Fibroblast of pulmonary artery (primary cell): ENCODE results near the gene OSCP1.
A peak's percentile ranks its signal among the peaks of the same experiment; 100 is the strongest.

Experiments used
- DNase-seq: peaks from one replicate; pipeline ENCODE4 v3.0.0-alpha.2; 2010; ENCODE audit warnings: low read depth
- H3K4me3 ChIP-seq: replicated peaks from 2 replicates; pipeline ENCODE4 v1.5.1; 2011; ENCODE audit warnings: low read depth, mild to moderate bottlenecking, control low read depth, low read length, moderate library complexity
- TF ChIP-seq, protein P1 (sequence below): IDR thresholded peaks from 2 replicates; pipeline ENCODE4 v1.5.1; 2011; ENCODE audit warnings: mild to moderate bottlenecking, control low read depth, low read length, inconsistent platforms; ENCODE audit errors: missing control alignments

Gene OSCP1

DNA sequence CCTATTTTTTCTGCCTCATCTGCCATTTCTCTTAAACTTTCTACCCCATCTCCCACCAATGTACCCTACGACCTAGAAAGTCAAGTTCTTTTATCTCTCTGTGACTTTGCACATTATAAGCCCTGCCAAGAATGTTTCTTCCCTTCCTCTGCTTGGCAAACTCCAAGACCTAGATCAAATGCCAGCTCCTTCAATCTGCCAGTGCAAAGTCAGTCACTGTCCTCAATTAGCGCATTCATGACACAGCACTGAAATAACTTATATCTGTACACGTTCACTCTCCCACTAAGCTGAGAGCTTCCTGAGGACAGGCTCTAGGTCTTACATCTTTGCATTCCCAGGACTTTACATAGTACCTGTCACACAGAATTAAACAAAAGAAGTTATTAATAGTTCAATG lies 31.1 kb downstream of the OSCP1 start:
- TF ChIP-seq, protein P1, sequence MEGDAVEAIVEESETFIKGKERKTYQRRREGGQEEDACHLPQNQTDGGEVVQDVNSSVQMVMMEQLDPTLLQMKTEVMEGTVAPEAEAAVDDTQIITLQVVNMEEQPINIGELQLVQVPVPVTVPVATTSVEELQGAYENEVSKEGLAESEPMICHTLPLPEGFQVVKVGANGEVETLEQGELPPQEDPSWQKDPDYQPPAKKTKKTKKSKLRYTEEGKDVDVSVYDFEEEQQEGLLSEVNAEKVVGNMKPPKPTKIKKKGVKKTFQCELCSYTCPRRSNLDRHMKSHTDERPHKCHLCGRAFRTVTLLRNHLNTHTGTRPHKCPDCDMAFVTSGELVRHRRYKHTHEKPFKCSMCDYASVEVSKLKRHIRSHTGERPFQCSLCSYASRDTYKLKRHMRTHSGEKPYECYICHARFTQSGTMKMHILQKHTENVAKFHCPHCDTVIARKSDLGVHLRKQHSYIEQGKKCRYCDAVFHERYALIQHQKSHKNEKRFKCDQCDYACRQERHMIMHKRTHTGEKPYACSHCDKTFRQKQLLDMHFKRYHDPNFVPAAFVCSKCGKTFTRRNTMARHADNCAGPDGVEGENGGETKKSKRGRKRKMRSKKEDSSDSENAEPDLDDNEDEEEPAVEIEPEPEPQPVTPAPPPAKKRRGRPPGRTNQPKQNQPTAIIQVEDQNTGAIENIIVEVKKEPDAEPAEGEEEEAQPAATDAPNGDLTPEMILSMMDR, result no peak
- DNase-seq, result no peak

DNA sequence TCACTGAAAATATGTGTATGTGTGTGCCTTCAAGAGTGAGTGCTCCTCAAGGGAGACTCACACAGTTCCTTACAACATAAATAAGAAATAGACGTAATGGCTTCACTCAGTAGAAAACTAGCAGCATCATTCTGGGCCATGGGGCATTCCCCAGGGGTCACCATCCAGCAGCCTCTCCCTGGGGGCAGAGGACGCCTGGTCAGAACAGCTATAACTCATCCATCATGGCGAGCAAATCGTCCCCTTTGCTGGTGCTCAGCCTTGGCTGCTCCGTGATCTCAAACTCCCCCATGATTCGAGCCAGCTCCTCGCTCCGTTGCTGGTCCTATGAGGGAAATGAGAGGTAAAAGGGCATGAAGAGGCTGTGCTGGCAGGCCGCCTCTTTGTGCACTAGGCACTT lies 32.3 kb downstream of the OSCP1 start:
- no peak overlapping the region for H3K4me3 ChIP-seq
- no peak for DNase-seq

More for the DNA sequence above, 31.1 kb downstream of the OSCP1 start:
- H3K4me3 ChIP-seq, result no peak overlapping the region

GRCh38 chr1:36415661-36416326 lies 34.5 kb downstream of the OSCP1 start:
- TF ChIP-seq, protein P1, result no peak
- H3K4me3 ChIP-seq, result no peak overlapping the region
- no peak for DNase-seq

More for the DNA sequence above, 32.3 kb downstream of the OSCP1 start:
- TF ChIP-seq, protein P1, result no peak

DNA sequence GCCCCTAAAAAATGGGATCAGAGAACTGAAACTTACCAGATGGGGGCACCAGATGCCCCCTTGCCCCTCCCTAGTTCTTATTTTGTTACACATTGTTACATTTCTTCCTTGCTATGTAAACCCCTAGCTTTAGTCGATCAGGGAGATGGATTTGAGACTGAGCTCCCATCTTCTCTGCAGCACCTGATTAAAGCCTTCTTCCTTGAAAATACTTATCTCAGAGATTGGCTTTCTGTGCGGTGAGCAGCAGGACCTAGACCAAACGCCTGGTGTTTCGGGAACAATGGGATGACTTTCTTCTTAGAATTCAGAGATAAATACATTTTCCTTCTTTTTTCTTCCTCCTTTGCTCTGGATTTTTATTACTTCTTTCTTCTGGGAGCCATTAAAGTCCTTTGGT lies 35.9 kb downstream of the OSCP1 start:
- TF ChIP-seq, protein P1, result no peak
- DNase-seq, result no peak
- no peak overlapping the region for H3K4me3 ChIP-seq

DNA sequence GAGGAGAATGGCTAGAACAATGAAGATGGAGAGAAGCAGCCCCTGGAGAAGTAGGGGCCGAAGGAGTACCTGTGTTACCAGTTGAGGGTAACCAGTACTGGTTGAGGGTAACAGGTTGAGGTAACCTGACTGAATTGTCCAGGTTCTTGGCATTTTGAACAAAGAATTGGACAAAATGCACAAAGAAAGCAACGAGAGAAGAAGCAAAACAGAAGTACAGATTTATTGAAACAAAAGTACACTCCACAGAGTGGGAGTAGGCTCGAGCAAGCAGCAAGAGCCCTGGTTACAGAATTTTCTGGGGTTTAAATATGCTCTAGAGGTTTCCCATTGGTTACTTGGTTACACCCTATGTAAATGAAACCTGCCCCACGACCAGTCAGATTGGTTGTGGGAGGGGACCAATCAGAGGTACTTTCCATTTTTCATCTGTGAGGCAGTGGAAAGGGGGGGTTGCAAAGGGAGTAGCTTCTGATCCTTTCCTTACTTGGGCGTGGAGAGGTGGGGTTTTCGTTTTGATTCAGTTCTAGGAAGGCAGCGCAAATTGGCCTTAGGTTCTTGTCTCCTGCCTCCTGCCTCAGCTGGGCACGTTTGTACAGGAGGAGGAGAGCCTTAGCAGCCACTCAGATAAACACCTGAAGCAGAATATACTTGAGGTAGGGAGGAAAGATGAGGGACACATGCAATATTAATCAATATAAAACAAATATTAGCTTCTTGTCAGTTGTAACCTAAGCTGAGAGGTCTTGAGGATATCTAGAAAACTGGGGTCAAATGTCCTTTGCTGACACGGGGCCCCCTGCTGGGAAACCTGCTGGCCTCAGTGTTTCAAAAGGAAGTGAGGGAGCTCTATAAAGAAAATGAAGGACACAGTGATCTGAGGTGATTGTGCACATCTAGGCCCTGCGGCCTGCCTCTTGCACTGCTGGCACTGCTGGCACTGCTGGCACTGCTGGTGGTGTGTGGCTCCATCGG lies 38.3 kb downstream of the OSCP1 start:
- H3K4me3 ChIP-seq, result no peak overlapping the region
- peak; percentile 49 for DNase-seq
- TF ChIP-seq, protein P1, result no peak

- peak; percentile 50 for DNase-seq
- no peak overlapping the region for H3K4me3 ChIP-seq
- TF ChIP-seq, protein P1, result no peak
These were observed 41.8 kb downstream of the OSCP1 start for GRCh38 chr1:36408479-36408878.
